ENCODE measurements around the gene PRDX6.

PRDX6 gene, protein sequence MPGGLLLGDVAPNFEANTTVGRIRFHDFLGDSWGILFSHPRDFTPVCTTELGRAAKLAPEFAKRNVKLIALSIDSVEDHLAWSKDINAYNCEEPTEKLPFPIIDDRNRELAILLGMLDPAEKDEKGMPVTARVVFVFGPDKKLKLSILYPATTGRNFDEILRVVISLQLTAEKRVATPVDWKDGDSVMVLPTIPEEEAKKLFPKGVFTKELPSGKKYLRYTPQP

DNA sequence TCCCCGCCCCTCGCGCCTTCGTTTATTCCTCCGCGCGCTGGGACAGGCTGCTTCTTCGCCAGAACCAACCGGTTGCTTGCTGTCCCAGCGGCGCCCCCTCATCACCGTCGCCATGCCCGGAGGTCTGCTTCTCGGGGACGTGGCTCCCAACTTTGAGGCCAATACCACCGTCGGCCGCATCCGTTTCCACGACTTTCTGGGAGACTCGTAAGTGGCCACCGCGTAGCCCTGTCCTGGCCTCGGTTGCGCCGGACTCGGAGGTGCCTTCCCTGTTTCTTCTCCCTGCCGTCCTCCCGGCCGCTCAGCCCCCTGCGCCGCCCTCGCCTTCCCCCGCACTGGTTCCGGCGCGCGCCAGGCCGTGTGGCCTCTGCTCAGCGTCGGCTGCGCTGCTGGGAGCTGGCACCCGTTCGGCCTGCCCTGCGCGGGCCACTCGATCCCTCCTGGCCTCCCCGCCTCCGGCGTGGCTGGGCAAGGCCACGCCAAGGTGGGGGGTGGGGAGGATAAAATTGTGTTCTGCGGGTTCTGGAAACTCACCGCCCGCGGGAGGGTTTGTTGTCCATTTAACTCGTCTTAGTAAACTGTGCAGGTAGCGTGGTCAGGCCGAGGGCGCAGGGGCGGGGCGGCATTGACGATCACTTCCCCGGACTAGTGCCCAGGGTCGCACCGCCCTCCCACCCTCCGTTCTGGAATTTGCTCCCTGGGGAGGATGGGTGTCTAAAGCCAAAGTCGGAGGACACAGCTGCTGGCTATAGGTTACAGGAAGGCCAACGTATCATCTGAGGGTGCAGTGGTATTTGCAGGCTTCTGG is at the start of gene PRDX6:
TSS of gene PRDX6 (plus strand) at position 50 of the 808 bp plus-strand sequence. CDS start at position 113, 63 bp downstream.
- Mint-ChIP-seq H3K27ac (peak within 1 kb of the TSS; percentile 90), H3K9me3 (ENCODE audit: low read depth) (no peaks in the 10 kb centered on the region), H3K27me3 (no peaks in the 10 kb centered on the region), H3K36me3 (peaks cover 10% of the 10 kb centered on the region), H3K4me3 (peak within 1 kb of the TSS; percentile 92), H3K4me1 (ENCODE audit: low read depth) (peaks cover 65% of the 10 kb centered on the region)

DNA sequence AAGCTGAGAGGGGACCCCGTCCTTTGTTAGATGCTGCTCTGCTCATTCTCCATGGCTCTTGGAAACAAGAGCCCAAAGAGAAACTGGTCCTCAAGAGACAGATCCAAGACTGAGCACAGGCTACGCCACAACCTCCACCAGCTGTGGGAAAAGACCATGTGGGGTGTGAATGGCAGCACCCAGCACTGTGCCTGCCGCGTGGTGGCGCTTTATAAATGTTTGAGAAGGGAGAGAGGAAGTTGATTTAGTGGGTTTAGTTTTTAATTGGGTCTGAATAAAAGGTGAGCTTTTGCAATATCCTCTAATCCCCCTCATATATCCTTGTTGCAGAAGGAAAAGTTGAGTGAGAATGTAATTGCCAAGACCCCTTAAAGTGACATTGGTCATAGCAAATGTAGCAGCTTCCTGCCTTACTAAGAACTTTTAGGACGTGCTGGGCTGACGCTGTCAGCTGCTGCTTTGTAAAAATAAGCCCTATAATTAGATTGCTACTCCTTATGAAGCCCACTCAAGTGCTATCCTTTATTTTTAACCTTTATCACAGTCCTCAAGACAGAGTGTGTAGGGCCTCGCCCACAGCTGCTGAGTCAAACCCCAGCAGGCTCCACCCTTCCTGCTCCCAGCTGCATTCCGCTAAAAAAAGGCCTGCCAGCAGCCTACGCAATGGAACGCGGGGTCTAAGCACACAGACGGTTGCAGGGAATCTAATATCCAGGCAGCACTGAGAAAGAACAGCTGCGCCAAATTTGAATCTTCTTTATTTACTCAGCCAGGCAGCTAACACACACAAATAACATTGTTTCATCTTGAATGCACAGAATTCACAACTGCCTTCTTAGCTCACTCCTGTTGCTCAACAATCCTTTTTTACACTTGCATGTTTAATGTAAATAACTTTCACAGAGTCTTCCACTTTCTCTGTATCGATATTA is 47.4 kb upstream of the PRDX6 start:
- H3K4me3 Mint-ChIP-seq = peak overlapping the region; percentile 66
- H3K9me3 Mint-ChIP-seq (ENCODE audit: low read depth) = no peaks in the 10 kb centered on the region
- H3K4me1 Mint-ChIP-seq (ENCODE audit: low read depth) = peaks cover 19% of the 10 kb centered on the region
- no peaks in the 10 kb centered on the region for H3K27me3 Mint-ChIP-seq
- no peaks in the 10 kb centered on the region for H3K36me3 Mint-ChIP-seq
- H3K27ac Mint-ChIP-seq = peak overlapping the region; percentile 78

DNA sequence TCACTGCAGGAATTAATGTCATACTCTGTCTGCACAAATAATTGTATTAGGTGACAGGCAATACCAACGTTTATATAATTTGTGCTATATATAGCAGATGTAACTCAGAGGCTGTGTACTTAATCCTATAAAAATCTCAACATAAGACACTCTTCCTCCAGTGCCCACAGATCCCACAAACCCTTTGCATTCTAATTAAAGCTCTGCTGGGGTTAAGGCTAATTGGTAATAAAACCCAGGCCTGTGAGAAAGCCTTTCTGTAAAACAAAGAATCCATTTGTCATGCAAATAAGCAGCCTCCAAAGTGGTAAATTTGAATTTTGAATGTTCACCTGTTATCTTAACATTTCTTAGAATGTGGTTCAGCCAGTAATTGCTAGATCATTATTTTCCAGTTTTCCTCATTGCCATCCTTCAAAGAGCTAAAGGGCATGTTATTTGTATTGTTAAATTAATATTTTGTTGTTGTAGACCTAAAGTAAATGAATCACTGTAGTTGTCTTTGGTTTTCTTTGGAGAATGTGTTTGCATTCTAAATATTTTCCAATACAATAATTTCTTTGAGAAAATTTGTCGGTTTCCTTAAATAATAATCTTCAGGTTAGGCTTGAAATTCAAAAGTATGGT is 46.3 kb upstream of the PRDX6 start:
- peaks cover 19% of the 10 kb centered on the region for H3K4me1 Mint-ChIP-seq (ENCODE audit: low read depth)
- no peak overlapping the region for H3K4me3 Mint-ChIP-seq
- no peak overlapping the region for H3K27ac Mint-ChIP-seq
- no peaks in the 10 kb centered on the region for H3K27me3 Mint-ChIP-seq
- no peaks in the 10 kb centered on the region for H3K9me3 Mint-ChIP-seq (ENCODE audit: low read depth)
- no peaks in the 10 kb centered on the region for H3K36me3 Mint-ChIP-seq

DNA sequence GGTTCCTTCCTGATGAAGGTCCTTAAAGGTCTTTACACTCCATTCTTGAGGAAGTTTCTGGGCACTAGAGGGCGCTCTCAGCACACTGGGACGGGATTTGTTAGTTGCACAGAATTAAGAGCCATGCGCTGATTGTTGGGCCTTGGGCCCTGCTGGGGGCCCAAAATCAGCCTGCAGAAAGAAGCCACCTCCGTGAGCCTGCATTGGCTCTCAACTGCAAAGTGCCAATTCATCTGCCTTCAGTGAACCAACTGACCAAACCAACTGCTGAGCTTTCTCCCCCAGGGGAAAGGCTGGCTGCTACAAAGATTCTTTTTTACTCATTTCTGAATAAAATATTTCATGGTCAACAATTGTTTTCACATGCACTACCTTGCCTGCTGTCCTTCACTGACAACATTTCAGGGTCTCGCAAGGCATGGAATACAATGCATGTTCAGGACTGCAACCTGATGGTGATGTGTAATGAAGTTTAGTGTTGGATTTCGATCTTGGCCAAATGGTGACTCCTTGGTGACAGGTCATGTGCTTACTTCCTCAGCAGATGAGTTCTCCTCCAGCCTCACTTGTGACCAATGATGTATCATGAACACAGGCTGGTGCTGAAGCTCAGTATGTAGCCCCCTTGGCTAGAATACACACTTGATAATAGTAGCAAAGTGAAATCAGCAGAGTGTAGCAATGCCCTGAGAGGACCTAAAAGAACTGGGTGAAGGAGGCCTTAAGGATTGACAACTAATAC is 45.7 kb upstream of the PRDX6 start:
- Mint-ChIP-seq H3K4me1 (ENCODE audit: low read depth) (peaks cover 19% of the 10 kb centered on the region), H3K27me3 (no peaks in the 10 kb centered on the region), H3K4me3 (no peak overlapping the region), H3K36me3 (no peaks in the 10 kb centered on the region), H3K9me3 (ENCODE audit: low read depth) (no peaks in the 10 kb centered on the region), H3K27ac (no peak overlapping the region)

DNA sequence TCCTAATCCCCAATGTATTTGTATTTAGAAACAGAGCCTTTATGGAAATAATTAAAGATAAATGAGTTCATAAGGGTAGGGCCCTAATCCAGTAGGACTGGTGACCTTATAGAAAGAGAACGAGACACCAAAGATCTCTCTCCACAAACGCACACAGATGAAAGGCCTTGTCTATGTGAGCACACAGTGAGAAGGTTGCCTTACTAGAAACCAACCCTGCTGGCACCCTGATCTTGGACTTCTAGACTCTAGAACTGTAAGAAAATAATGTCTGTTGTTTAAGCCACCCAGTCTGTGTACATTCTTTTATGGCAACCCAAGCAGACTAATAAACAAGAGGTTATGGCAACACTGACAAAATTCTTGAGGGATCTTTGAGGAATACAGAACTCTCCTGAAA is 44.8 kb upstream of the PRDX6 start:
- Mint-ChIP-seq H3K27ac (no peak overlapping the region), H3K36me3 (no peaks in the 10 kb centered on the region), H3K9me3 (ENCODE audit: low read depth) (no peaks in the 10 kb centered on the region), H3K4me1 (ENCODE audit: low read depth) (peaks cover 19% of the 10 kb centered on the region), H3K4me3 (no peak overlapping the region), H3K27me3 (no peaks in the 10 kb centered on the region)

DNA sequence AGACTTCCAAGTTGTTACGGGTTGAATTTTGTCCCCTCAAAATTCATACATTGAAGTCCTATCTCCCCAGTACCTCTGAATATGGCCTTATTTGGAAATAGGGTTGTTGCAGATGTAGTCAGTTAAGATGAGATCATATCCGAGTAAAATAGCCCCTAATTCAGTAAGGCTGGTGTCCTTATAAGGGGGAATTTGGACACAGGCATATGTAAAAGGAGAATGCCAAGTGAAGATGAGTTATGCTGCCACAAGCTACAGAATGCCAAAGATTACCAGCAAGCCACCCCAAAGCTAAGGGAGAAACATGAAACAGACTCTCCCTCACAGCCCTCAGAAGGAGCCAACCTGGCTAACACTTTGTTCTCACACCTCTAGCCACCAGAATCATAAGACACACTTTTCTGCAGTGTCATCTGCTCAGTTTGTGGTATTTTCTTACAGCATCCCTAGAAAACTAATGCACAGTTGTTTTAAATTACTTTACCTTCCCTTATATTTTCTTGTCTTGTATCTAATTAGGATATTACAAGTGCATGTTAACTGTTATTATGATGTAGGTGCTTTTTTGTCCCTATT is 43.3 kb upstream of the PRDX6 start:
- Mint-ChIP-seq H3K27me3 (no peaks in the 10 kb centered on the region), H3K27ac (no peak overlapping the region), H3K36me3 (peaks cover 3% of the 10 kb centered on the region), H3K4me1 (ENCODE audit: low read depth) (peaks cover 19% of the 10 kb centered on the region), H3K4me3 (no peak overlapping the region), H3K9me3 (ENCODE audit: low read depth) (no peaks in the 10 kb centered on the region)

DNA sequence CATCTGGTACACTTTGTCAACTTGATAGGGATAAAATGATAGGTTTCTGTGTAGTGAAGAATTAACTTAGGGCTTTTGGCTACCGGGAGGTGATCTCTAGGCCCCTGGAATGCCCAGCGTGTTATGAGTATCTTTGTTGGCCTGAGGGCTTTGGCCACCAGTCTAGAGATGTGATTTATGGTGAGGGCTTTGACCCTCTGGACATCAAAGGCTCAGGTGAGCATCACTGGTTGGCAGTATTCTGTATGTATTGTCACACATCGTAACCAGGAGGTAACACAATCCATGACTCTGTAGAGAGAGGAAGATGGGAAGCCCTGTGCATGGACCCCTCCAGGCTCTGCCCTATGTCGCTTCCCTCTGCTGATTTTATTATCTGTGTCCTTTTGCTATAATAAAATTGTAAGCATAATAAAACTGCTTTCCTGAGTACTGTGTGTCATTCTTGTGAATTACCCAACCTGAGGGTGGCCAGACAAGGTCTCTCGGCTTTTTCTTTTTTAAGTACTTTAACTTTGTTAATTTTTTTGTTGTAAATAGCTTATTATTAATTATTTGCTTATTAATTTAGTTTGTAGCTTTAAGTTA is 40.2 kb upstream of the PRDX6 start:
- no peaks in the 10 kb centered on the region for H3K9me3 Mint-ChIP-seq (ENCODE audit: low read depth)
- no peaks in the 10 kb centered on the region for H3K4me1 Mint-ChIP-seq (ENCODE audit: low read depth)
- H3K36me3 Mint-ChIP-seq = peaks cover 9% of the 10 kb centered on the region
- no peak overlapping the region for H3K4me3 Mint-ChIP-seq
- H3K27ac Mint-ChIP-seq = no peak overlapping the region
- H3K27me3 Mint-ChIP-seq = no peaks in the 10 kb centered on the region

DNA sequence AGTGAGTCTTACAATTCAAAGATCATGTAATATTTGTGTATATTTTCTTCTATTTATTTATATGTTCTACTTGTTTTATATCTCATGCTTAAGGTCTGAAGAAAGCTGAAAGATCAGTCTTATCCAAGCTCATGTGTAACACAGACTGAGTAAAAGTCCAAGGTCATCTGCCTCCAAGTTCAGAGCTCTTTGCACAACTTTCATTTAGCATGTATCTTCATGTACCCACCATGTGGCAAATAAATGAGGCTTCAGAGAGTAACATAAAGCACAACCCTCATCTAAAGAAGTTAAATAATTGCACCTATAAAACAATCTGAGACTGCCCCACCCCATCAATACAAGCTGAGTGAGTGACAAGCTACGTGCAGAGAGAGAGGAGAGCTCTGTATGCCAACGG is 38.5 kb upstream of the PRDX6 start:
- Mint-ChIP-seq H3K36me3 (peaks cover 9% of the 10 kb centered on the region), H3K9me3 (ENCODE audit: low read depth) (no peaks in the 10 kb centered on the region), H3K27ac (no peak overlapping the region), H3K4me3 (no peak overlapping the region), H3K27me3 (no peaks in the 10 kb centered on the region), H3K4me1 (ENCODE audit: low read depth) (peaks cover 2% of the 10 kb centered on the region)

DNA sequence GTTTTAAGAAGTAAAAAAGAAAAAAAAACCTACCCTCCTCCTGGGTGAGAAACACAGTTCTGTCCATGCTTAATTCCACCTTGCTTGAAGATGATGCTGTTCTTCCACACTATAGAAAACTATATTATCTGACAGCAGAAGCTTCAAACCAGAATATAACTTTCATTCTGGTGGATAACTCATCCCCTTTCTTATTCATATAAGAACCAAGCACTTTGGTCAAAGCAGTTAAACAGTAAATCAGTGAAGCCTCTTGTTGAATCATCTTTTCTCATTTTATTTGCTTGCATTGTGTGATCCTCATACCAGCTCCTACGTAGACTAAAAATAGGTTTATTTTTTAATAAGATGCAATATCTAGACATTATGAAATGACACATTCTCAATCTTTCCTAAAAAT is 36.7 kb upstream of the PRDX6 start:
- Mint-ChIP-seq H3K4me1 (ENCODE audit: low read depth) (peaks cover 18% of the 10 kb centered on the region), H3K36me3 (peaks cover 9% of the 10 kb centered on the region), H3K27me3 (no peaks in the 10 kb centered on the region), H3K9me3 (ENCODE audit: low read depth) (no peaks in the 10 kb centered on the region), H3K27ac (no peak overlapping the region), H3K4me3 (no peak overlapping the region)

DNA sequence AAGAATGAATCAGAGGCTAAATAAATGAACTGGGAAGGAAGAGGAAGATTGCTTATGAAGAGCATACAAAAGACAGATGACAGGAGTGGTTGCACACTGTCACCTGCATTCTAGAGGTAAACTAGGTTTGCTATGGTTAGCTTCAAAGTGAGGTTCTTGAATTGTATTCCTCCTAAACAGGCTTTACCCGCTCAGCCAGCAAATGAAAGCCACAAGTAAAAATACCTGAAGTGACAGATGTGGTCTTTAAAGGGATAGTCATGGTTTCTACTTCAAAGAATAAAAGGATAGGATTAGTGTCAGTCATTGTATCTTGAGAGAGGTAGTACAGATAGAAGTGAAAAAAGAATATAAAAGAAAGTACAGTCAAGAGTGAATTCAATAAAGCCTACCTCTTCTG is 32.4 kb upstream of the PRDX6 start:
- Mint-ChIP-seq H3K4me1 (ENCODE audit: low read depth) (peaks cover 23% of the 10 kb centered on the region), H3K9me3 (ENCODE audit: low read depth) (peaks cover 13% of the 10 kb centered on the region), H3K27me3 (no peaks in the 10 kb centered on the region), H3K36me3 (peaks cover 25% of the 10 kb centered on the region), H3K4me3 (peak overlapping the region; percentile 42), H3K27ac (peak overlapping the region; percentile 3)

DNA sequence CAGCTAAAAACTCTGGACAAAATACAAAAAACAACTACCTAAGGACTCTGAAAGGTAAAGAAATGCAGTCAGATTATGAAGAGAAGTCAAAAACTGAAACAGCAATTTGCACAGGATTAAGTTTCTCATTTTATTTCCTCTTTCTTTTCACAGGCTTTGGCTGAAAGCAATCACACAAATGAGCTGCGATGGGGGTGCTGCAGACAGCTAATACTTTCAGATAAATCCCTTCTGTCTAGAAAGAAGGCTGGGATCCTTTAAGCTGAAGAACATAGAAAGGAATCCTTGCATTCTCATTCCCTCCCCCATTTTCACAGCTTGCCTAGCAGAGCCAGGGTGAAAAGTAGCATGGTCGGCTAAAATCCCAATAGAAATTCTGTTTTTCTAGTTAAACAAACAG is 32.0 kb upstream of the PRDX6 start:
- H3K4me3 Mint-ChIP-seq = peak overlapping the region; percentile 42
- peaks cover 27% of the 10 kb centered on the region for H3K36me3 Mint-ChIP-seq
- H3K9me3 Mint-ChIP-seq (ENCODE audit: low read depth) = peaks cover 13% of the 10 kb centered on the region
- H3K27ac Mint-ChIP-seq = no peak overlapping the region
- H3K4me1 Mint-ChIP-seq (ENCODE audit: low read depth) = peaks cover 23% of the 10 kb centered on the region
- no peaks in the 10 kb centered on the region for H3K27me3 Mint-ChIP-seq

DNA sequence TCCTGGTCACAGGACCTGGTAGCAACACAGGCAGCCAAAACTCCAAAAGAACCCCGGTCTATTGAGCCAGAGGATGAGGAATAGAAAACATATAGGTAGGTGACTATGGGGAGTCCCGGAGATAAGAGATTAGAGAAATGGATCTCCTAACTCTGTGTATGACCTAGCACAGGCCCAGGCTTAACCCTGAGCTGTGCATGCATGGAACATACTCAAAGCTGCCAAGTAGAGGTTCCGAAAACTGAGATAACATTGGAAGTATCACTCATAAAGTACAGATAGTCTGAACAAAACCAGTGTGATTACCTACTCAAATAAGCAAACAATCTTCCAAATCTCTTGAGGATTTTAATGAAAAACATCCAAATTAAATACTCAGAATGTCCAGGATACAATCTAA is 31.5 kb upstream of the PRDX6 start:
- H3K4me1 Mint-ChIP-seq (ENCODE audit: low read depth) = peaks cover 23% of the 10 kb centered on the region
- H3K9me3 Mint-ChIP-seq (ENCODE audit: low read depth) = peaks cover 13% of the 10 kb centered on the region
- H3K4me3 Mint-ChIP-seq = no peak overlapping the region
- no peak overlapping the region for H3K27ac Mint-ChIP-seq
- no peaks in the 10 kb centered on the region for H3K27me3 Mint-ChIP-seq
- H3K36me3 Mint-ChIP-seq = peaks cover 27% of the 10 kb centered on the region

DNA sequence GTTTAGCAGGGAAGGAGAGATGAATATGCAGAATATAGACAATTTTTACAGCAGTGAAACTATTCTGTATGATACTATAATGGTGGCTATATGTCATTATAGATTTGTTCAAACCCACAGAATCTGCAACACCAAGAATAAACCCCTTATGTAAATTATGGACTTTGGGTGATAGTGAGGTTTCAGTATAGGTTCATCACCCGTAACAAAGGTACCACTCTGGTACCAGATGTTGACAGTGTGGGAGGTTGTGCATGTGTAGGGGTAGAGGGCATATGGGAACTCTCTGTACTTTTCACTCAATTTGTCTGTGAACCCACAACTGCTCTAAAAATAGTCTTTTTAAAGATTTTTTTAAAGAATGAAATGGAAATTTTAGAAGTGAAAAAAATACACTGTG is 29.9 kb upstream of the PRDX6 start:
- H3K27ac Mint-ChIP-seq = no peak overlapping the region
- H3K4me1 Mint-ChIP-seq (ENCODE audit: low read depth) = peaks cover 26% of the 10 kb centered on the region
- no peak overlapping the region for H3K4me3 Mint-ChIP-seq
- H3K36me3 Mint-ChIP-seq = peaks cover 29% of the 10 kb centered on the region
- H3K9me3 Mint-ChIP-seq (ENCODE audit: low read depth) = peaks cover 13% of the 10 kb centered on the region
- no peaks in the 10 kb centered on the region for H3K27me3 Mint-ChIP-seq
